GM18507 (cell line): Measurements from ENCODE around the gene ZNF548.

Source experiments
- DNase-seq: peaks from one replicate; pipeline ENCODE4 v3.0.0; 2011; ENCODE audit warnings: low read depth; ENCODE audit not compliant: insufficient read length; ENCODE audit errors: extremely low spot score
- FAIRE-seq: peaks from 2 replicates; lab custom pipeline; 2011; peaks lifted over from hg19 to GRCh38; lab: Jason Lieb, UNC

The ZNF548 gene

GRCh38 chr19:57389194-57389729, 392 bp upstream of the ZNF548 start:
- DNase-seq (no peak), FAIRE-seq (no peak)

DNA sequence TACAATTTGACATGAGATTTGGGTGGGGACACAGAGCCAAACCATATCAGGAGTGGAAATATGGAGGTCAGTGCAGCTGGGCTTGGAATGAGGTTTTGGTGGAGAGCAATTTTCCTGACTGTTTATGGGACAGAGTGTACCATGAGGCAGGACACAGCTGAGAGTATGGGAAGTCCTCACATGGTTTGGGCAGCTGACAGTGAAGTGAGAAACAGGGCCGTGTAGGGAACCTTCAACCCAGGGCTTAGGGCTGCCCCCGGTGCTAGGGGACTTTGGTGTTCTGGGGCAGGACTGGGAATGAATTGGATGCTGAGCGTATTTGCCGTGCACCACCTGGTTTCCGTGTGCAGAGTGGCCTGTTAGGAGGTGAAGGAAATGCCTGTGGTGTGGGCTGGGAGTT, 6.1 kb downstream of the ZNF548 start:
- FAIRE-seq (no peak), DNase-seq (no peak)

DNA sequence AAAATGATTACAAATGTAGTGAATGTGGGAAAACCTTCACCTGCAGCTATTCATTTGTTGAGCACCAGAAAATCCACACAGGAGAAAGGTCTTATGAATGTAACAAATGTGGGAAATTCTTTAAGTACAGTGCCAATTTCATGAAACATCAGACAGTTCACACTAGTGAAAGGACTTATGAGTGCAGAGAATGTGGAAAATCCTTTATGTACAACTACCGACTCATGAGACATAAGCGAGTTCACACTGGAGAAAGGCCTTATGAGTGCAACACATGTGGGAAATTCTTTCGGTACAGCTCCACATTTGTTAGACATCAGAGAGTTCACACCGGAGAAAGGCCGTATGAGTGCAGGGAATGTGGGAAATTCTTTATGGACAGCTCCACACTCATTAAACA, 9.2 kb downstream of the ZNF548 start:
- FAIRE-seq (no peak), DNase-seq (no peak)

DNA sequence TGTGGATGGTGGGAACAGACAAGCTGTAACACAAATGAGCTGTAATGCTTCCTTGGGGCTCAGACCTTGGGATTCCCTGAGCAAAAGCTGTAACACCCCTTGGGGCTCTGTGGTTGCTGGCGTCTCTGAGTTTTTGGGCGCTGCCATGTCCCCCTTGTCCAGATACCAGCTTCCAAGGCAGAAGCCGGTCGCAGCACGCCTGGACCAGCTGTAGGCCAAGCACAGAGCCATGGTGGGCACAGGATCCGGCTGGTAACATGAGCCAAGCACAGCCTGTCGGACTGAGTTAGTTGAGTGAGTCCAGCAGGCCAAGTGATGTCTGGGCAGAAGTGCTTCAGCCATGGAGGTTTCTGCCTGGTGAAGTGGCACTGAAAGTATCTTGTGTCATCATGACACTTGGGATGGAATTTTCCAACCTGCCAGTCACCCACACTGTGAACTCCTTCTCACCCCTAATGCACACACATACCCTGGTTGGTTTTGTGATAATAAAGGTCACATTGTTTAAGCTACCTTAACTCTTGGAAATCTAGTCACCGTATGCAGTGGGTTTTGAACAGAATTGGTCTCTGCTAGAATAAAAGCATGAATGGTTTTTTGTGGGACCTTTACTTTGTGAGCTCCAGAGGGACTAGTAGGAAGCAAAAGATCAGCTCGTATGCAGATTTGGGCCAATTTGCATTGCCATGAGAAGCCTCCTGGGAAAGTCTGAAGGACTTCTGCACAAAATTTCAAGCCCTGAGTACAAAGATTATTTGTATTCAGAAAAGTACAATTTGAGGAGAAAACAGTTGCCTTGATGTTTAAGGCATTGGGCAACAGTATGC, 14.3 kb downstream of the ZNF548 start:
- DNase-seq (no peak), FAIRE-seq (no peak)

DNA sequence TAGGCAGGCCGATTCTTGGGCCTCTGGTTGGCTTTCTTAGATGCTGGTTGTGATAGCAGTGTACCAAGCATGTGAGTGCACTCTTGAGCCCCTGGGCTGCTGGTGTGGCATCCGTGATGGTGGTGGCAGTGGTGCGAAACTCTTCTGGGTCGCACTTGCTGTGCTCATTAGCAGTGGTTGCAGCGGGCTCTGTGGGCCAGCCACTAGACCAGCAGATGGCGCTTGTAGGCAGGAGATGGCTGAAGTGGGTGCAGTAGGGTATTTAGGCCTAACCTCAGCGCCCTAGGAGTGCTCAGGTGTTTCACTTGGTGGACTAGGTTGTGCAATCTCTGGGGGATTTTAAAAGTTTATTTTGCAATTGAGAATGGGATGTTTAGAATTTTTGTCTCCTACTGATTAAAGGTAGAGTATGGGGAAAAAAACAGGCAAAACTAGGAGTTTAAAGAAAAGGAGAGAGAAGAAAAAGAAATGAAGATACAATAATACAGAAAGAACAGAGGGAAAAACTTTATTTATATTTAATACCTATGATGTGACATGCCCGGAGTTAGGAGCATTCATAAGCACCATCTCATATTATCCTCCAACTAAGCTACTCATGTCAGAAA, 17.0 kb downstream of the ZNF548 start:
- FAIRE-seq (peak; percentile 35), DNase-seq (peak; percentile 44)

DNA sequence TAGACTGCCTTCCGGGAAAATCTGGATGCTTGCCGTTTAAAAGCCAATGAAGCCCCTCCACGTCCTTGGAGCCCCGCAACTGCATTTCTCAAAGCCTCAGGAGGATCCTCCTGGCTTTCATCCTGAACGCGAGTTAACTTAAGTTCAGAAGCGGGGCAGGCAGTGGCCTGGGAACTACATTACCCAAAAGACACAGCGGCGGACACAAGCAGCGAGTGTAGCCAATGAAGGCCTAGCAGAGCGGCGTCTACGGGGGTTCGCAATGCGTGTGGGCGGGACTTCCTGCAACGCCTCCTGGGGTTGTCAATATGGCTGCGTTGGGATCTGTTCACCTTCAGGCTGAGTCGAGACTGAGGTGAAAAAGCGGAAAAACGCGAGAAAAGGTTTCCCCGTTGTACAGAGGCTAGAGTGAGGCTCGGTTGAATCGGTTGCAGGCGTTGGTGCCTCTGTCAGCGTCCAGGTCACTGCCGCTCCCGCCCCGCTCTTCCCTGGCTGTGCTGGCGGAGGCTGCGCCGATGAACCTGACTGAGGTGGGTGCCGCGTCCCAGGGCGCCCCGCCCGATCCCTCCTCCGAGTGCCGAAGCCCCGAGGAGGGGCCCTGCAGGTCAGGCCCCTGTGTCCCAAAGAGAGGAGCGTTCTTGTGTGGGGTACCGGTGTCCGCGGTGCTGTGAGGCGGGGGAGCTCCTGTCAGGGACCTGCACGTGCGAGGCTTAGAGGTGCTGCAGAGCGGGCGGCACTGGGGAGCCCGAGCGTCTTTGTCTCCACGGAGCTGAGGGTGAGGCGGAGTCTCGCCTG, 21.4 kb downstream of the ZNF548 start, which contains the start of gene ZNF17:
TSS of gene ZNF17 (plus strand) at position 285 of the 795 bp plus-strand sequence. CDS start 2,455 bp downstream, outside the sequence.
- DNase-seq: peak; percentile 90
- peak; percentile 99 for FAIRE-seq

GRCh38 chr19:57419439-57419838, 29.8 kb downstream of the ZNF548 start:
- no peak for FAIRE-seq
- no peak for DNase-seq

GRCh38 chr19:57421037-57421436, 31.4 kb downstream of the ZNF548 start:
- DNase-seq (no peak), FAIRE-seq (no peak)

GRCh38 chr19:57434386-57435061, 44.9 kb downstream of the ZNF548 start:
- DNase-seq (no peak), FAIRE-seq (no peak)

GRCh38 chr19:57435062-57435978, 45.7 kb downstream of the ZNF548 start, which contains the start of gene ZNF749:
ZNF749 (plus strand) TSS chr19:57435325; CDS start chr19:57435579, 254 bp downstream.
- FAIRE-seq: peak; percentile 99
- peak; percentile 91 for DNase-seq

GRCh38 chr19:57436417-57436816, 46.8 kb downstream of the ZNF548 start:
- no peak for DNase-seq
- FAIRE-seq: no peak

DNA sequence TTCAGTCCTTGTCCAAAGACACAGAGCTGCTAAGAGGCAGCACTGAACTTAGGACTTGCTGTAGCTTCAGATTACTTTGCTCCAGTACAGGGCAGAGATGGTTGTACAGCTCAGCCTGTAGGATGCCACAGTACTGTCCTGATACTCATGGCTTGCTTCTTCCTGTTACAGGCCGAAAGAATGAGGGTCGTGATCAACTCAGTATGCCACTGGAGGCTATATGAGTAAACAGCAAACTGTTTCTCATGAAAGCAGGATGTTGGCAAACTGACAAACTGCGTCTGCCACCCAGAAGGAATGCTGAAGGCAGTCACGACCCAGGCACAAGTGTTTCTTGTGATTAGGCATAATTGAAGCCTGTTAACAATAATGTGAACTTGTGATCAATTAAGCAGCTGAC, 48.3 kb downstream of the ZNF548 start:
- DNase-seq (no peak), FAIRE-seq (no peak)

DNA sequence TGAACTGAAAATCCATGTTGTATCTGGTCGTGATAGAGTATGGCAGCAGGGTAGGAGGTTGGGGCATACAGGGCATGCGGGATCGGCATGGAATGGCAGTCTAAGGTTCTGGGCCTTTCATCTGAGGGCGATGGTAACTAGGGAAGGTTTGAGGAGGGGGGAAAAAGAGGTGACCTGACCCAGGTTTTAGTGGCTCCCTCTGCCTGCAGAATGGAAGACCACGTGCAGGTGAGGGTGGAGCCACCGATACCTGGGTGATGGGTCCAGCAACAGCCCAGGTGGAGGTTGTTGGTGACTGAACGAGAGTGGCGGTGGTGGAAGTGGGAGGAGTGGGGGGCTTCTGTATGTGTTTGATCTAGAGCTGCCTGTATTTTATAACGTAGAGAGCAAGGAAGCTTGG, 49.3 kb downstream of the ZNF548 start:
- DNase-seq: no peak

DNA sequence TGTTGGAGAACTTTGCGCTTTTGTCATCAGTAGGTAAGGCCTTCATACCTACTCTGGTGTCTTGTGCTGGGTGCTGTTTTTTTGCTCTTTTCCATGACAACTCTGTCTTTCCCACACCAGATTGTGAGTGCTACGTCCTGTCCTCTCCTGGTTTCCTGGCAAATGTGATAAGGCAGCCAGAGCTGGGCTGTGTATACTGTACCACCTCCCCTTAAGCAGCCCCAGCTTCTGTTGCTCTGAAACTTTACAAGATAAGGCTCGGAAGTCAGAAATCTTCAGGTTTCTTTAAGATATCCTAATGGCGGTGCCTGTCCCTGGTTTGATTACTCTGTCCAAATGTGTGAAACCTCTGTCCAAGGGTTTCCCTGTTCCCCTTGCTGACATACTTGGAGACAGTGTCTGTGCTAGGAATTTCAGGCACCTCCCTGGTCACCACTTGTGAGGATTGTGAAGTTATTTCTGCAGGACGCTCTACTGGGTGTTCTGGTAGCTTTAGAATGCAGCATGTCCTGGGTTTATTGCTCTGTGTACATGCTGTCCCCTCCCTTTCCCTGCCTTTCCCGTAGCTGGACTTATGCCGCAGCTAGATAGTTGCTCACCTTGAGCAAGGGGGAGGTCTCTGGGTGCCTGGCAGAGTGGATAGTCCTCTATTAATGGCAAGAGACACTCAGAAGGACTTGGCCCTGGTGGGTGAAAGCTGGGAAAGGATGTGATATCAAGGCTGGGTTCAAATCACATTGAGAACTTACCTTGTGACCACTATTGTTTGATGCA, 52.5 kb downstream of the ZNF548 start:
- FAIRE-seq (no peak), DNase-seq (no peak)

More for the DNA sequence above, 49.3 kb downstream of the ZNF548 start:
- FAIRE-seq: no peak

DNA sequence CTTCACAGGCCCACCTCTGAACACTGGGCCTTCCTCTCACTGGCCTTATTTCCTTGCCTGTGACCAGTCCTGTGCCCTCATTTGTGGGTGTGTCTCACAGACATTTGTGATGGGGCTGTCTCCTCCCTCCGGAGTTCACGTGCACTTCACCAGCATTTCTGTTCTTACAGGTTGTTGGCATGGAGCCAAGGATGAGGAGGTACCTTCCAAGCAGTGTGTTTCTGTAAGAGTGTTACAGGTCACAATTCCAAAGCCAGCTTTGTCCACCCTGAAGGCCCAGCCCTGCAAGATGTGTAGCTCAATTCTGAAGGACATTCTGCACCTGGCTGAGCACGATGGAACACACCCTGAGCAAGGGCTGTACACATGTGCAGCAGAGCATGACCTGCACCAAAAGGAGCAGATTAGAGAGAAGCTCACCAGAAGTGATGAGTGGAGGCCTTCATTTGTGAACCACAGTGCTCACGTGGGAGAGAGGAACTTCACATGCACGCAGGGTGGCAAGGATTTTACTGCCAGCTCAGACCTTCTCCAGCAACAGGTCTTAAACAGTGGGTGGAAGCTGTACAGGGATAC, 53.6 kb downstream of the ZNF548 start:
- DNase-seq: no peak

GRCh38 chr19:57452307-57452706, 62.7 kb downstream of the ZNF548 start:
- no peak for DNase-seq
- FAIRE-seq: no peak

More for the DNA sequence above, 53.6 kb downstream of the ZNF548 start:
- no peak for FAIRE-seq
